CD4-positive, alpha-beta T cell treated with Interferon alpha-2 for 1 hour (primary cell): Measurements from ENCODE around the gene NUDT9.
"Not testable (repeated sequence)": the region's sequence is repeated elsewhere in the genome, so short reads cannot be mapped to it uniquely, and the experiment has no call there.

Source experiments
- DNase-seq, 2 donors: peaks; one replicate each; pipeline ENCODE4 v3.0.0-alpha.2; 2020 to 2022

NUDT9 gene, protein sequence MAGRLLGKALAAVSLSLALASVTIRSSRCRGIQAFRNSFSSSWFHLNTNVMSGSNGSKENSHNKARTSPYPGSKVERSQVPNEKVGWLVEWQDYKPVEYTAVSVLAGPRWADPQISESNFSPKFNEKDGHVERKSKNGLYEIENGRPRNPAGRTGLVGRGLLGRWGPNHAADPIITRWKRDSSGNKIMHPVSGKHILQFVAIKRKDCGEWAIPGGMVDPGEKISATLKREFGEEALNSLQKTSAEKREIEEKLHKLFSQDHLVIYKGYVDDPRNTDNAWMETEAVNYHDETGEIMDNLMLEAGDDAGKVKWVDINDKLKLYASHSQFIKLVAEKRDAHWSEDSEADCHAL

DNA sequence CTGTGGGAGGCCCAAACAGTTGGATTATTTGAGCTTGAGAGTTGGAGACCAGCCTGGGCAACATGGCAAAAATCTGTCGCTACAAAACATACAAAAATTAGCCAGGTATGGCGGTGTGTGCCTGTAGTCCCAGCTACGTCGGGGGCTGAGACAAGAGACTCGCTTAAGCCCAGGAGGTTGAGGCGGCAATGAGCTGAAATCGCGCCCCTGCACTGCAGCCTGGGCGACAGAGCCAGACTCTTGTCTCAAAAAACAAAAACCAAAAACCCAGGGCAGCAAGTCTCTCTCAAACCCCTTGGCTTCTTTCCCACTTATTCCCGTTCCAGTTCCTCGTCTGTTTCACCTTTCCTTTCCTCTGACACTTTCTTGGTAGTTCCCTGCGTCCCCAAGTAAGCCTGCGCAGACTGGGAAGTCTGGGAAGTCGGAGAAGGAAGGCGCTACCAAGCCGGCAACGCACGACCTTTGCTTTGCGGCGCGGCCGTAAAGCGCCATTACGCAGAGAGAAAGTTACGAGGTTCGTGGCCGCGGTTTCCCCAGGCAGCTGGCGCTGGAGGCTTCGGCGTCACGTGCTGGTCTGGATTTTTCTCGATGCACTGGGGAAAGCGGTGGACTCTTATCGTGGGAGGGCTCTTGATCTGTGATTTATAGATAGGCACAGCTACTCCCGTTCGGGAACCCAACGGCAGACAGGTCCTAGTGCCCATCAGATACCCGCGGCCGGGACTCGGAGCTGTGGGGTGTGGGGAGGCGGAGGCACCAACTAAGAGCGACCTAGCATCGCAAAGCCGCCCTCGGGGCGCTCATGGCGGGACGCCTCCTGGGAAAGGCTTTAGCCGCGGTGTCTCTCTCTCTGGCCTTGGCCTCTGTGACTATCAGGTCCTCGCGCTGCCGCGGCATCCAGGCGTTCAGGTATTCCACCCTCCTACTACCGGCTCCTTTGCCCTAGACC, at the start of gene NUDT9:
TSS of gene NUDT9 (plus strand) at position 470 of the 949 bp plus-strand sequence. CDS start at position 803, 333 bp downstream.
- peak; percentile 83 to 90 for DNase-seq

DNA sequence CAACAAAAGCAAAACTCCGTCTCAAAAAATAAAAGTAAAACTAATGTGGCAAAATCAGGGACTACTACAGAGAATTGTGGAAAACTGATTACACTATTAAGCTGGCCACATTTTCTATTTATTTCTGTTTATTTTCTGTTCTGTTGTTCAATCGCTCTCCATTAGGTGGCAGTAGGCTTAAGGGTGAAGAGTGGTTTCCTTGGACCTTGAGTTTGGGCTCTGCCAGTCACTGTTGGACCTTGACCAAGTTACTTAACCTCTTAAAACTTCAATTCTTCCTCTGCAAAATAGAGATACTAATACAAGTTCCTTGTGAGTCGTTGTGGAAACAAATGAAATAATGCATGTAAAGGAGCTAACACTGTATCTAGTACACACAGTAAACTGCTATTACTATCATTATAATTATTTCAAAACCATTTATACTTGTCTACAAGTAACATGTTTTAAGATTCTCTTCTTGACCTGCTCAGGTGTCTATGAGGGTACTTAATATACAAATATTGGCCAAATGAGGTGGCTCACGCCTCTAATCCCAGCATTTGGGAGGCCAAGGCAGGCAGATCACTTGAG, 46.6 kb upstream of the NUDT9 start:
- DNase-seq: peak in 1 of 2 donors; percentile 57

DNA sequence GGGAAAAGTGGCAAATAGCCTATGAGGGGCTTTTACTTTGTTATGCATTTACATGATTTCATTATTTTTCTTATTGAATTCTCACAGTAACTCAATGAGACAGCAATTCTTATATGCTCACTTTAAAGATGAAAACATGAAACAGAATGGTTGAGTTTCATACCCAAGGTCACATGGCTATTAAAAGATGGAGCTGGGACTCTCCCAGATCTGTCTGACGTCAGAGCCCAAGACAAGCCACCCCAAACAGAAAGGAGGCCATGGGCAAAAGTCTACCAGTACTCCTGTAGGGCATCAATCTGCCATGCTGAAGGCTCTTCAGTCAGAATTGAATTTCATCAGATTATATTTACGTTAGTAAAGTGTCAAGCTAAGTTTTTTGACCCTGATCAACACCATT, 44.6 kb upstream of the NUDT9 start:
- no peak for DNase-seq

DNA sequence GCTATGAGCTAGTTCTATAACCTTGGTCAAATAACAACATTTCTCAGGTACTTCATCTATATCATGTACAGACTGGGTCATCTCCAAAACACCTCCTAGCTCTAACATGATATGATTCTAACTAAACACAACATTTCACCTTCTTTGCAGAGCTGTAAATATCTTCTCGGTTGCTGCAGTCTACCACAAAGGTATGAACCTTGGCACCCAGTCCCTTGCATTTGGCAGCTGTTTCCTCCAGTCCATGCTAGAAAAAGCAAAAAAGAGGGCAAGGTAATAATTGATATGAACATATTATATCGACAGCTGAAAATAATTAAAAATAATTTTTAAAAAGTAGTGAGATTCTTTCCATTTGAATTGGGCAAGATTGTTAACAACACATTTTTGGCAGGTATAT, 40.3 kb upstream of the NUDT9 start:
- no peak for DNase-seq

DNA sequence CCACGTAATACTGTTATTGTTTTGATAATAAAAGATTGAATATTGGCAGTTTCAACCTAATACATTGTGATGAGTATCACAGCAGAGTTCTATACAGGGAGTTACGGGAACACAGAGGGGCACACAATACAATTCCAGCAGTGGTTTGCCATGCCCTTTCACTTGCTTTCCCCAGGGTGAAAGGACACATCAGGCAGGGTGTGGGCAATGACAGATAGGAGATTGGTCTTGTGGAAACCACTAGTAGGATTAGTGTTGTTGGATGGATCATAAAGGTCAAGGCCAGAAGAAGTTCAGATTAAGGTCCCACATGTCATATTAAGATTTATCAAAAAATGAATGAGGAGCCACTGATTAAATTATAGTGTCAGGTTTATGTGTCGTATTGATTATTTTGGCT, 39.4 kb upstream of the NUDT9 start:
- DNase-seq: no peak

DNA sequence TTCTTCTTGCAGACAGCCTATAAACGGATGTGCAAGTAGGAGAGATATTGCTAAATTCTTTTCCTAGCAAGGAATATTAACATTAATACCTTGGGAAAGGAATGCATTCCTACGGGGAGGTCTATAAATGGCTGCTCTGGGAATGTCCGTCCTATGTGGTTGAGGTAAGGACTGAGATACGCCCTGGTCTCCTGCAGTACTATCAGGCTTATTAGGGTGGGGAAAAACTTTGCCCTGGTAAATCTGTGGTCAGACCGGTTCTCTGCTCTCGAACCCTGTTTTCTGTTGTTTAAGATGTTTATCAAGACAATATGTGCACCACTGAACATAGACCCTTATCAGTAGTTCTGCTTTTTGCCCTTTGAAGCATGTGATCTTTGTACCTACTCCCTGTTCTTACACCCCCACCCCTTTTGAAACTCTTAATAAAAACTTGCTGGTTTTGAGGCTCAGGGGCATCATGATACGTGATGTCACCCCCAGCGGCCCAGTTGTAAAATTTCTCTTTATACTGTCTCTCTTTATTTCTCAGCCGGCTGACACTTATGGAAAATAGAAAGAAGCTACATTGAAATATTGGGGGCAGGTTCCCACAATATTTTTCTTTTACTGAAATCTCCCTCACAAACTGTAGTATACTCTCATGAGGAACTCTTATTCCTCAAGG, 37.8 kb upstream of the NUDT9 start:
- not testable (repeated sequence) for DNase-seq

DNA sequence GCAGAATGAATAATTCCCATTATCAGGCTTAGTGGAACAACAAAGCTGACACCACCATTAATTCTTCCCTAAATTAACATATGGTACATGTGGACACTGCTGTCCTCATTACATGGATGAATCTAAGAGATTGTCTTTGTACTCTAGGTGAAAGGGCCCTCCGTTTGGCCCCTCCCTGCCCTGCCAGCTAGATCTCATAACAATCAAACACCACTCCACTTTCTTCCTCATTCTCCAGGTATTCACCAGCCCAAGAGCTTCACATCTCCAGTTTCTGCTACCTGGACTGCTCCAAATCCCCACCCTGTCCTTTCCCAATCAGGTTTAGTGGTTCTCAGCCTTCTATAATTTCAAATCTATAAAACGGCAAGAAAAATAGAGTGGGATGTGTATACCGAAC, 35.1 kb upstream of the NUDT9 start:
- no peak for DNase-seq

DNA sequence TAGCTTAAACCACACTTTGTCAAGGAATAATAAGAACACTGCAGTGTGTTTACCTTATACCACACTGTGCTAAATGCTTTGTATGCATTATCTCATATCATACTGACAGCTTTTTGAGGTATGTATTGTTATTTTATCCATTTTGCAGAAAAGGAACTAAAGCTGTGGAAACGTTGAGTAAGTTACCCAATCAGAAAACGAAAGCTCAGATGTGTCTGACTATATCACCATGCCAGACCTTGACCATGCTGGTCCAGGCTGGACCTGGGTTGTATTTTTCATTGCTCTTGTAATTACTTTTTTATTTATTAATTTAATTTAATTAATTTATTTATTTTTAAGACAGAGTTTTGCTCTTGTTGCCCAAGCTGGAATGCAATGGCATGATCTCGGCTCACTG, 33.5 kb upstream of the NUDT9 start:
- DNase-seq: no peak

DNA sequence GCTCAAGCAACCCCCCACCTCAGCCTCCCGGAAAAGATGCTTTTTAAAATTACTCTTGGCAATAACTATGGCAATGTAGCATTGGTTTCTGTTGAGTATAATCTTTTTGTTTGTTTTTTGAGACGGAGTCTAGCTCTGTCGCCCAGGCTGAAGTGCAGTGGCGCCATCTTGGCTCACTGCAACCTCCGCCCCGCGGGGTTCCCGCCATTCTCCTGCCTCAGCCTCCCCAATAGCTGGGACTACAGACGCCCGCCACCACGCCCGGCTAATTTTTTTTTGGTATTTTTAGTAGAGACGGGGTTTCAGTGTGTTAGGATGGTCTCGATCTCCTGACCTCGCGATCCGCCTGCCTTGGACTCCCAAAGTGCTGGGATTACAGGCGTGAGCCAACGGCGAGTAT, 32.3 kb upstream of the NUDT9 start:
- not testable (repeated sequence) for DNase-seq

DNA sequence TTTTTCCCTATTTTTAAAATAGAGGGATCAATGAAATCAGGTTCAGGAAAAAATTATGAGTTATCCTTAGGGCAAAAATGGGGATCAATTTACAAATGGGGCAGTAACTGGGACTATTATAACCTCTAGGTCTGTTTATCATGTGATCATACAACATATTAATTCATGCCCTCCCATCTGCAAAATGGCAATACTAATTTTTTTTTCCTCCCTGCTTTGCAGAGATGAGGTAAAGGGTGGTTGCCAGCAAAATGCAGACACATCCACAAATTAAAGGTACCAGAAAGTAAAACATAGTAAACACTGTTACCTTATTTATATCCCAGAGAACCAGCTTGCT, 31.9 kb upstream of the NUDT9 start:
- DNase-seq: no peak

DNA sequence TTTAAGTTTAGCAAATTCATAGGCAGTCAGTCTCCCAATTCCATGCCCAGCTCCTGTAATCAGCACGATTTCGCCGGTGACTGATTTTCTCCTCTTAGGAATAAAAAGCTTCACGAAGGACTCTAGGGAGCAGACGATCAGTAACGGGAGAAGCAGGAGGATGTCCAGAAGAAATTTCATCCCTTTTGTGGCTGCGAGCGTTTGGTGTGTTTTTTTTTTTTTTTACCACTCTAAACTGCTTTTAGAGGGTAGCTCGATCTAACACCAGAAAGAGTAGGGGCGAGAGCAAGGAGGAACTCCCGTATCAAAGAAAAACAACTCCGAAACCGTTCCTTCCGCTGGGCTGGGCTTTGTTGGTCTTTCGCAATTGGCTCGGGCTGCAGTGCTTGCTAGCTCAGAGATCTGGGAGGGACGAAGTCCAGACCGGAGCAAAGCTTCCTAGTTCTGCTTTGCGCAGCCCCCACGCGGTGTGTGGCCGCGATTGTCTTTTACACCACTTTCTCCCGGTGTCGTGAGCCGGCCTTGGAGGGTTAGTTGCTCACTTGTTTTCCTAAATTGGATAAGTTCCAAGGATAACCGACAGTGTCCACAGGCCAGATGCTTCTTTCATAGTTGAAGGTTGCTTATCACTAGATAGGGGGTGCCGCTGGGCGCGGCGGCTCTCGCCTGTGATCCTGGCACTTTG, 31.3 kb upstream of the NUDT9 start, which contains the start of gene HSD17B11:
TSS of gene HSD17B11 (minus strand) at position 298 of the 685 bp plus-strand sequence. CDS start at position 180, 118 bp downstream.
- peak; percentile 83 to 88 for DNase-seq

DNA sequence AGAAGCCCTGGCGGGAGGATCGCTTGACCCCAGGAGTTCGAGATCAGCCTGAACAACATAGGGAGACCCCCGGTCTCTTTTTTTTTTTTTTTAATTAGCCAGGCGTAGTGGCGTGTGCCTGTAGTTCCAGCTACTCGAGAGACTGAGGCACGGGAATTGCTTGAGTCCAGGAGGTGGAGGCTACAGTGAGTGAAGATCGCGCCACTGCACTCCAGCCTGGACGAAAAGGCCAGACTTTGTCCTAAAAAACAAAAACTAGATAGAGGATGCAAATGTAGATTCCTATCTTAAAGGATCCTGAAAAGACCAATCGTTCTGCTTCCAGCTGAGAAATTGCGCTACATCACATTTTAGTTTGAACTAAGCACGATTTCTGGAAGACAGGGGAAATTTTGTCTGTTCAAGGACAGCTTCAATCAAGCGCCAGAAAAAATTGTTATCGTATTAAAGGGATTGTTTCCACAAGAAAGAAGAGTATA, 30.8 kb upstream of the NUDT9 start:
- no peak for DNase-seq

DNA sequence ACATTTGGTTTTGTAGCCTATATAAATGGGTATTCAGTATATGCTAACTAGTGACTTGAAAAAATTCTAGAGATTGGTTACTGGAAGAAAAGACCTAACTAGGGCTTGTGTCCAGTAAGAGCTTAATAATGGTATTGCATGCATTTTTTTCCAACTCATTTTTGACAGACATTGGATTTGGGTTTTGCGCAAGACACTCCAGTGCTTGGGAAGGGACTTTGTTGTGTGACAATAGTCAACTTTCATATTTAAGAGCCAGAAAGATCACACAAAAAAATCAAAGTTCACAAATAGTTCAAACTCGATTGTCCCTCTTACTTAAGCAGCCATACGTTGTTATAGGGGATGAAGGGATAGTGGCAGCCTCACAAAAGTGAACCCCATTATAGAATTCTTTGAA, 30.2 kb upstream of the NUDT9 start:
- no peak for DNase-seq

DNA sequence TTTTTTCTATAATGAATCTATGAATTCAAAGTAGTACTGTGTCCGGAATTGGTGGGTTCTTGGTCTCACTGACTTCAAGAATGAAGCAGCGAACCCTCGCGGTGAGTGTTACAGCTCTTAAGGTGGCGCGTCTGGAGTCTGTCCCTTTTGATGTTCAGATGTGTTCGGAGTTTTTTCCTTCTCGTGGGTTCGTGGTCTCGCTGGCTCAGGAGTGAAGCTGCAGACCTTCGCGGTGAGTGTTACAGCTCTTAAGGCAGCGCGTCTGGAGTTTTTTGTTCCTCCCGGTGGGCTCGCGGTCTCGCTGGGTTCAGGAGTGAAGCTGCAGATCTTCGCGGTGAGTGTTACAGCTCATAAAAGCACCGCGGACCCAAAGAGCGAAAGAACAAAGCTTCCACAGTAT, 27.3 kb upstream of the NUDT9 start:
- DNase-seq: not testable (repeated sequence)

DNA sequence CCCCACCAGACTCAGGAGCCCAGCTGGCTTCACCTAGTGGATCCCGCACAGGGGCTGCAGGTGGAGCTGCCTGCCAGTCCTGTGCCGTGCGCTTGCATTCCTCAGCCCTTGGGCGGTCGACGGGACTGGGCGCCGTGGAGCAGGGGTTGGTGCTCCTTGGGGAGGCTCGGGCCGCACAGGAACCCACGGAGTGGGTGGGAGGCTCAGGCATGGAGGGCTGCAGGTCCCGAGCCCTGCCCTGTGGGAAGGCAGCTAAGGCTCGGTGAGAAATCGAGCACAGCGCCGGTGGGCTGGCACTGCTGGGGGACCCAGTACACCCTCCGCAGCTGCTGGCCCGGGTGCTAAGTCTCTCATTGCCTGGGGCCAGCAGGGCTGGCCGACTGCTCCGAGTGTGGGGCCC, 26.5 kb upstream of the NUDT9 start:
- DNase-seq: not testable (repeated sequence)

DNA sequence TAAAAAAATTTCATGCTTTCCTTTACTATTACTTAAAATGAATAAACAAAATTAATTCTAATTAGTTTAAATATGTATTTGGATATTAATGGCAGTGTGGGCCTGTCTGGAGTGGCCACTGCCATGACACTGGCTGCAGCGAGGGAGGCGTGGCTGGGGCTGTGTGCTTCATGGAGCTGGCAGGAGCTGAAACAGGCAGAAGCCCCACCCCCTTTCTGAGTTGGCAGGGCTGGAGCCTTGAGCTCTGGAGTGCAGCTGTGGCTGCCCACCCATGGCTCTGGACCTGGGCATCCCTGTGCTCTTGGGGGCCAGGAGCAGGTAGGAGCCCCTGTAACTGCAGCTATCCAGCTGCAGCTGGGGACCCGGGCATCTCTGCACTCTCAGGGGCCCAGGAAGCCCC, 23.2 kb upstream of the NUDT9 start:
- DNase-seq: no peak

DNA sequence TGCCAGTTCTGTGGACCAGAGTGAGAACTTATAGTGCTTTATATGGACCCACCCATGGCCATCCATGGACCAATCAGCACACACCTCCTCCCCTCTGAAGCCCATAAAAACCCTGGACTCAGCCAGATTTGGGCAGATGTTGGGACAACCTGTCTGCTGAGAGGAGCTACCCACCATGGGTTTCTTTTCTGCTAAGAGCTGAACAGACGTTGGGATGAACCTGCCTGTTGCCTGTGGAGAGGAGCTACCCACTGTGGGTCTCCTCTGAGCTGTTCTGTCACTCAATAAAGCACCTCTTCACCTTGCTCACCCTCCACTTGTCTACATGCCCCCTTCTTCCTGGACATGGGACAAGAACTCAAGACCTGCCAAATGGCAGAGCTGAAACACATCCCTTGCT, 22.4 kb upstream of the NUDT9 start:
- no peak for DNase-seq

DNA sequence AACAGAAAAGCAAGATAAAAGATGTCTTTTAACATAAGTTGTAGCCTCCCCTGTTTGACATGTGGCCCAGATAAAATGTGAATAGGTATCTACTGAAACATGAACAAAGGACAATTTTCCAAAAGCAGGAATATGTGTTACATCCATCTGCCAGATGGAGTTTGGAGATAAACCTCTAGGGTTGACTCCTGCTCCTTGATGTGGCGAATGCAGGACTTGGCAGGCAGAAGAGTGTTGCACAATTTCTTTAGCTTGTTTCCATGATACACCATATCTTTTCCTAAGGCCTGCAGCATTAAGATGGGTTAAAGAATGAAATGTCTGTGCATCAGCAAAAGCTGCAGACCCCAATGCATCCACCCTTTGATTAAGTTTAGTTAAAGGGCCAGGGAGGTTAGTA, 18.6 kb upstream of the NUDT9 start:
- DNase-seq: not testable (repeated sequence)

DNA sequence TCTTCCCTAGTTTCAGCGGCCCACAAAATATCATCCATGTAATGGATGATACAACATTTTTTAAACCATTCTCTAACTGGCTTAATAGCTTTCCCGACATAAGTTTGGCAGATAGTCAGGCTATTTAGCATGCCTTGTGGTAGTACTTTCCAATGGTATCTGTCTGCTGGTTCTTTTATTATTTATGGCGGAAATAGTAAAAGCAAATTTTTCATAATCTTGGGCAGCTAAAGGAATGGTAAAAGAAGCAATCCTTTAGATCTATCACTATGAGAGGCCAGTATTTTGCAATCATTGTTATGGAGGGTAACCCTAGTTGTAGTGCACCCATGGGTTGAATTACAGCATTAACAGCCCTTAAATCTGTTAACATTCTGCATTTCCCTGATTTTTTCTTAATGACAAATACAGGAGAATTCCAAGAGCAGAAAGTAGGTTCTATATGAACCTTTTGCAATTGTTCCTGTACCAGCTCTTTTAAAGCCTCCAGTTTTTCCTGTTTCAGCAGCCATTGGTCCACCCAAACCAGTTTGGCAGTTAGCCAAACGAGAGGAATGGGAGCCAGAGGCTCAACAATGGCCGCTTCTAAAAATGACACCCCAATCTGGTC, 17.1 kb upstream of the NUDT9 start:
- DNase-seq: no peak

DNA sequence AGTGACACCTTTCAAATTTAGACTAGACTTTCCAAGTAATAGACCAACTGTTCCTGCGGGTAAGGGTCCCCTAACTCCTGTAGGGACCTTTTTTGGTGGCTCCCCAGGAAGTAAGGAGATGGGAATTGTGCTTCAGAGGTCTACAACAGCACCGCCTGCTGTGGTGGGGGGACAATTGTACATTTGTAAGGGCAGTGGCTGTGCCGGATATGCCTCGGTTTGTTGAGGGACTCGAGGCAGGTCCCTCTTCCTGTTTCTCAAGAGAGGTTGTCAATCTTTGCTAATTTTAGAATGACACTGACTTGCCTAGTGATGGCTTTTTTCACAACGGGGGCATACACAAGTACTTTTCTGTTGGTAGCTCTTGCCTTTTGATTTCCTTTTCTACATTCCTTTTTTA, 15.9 kb upstream of the NUDT9 start:
- no peak for DNase-seq

DNA sequence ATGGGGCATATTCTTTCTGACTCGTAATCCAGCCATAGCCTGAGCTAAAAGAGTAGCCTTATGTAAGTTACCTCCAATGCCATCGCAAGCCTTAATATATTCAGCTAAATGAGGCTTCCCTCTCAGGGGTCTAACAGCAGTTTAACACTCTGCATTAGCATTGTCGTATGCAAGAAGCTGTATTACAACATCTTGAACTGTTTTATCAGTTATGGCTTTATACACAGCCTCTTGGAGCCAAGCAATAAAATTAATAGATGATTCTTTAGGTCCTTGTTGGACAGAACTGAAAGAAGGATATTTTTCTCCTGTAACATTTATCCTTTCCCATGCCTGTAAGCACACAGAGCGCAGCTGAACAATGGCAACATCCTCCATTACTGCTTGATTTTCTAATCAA, 15.5 kb upstream of the NUDT9 start:
- not testable (repeated sequence) for DNase-seq

DNA sequence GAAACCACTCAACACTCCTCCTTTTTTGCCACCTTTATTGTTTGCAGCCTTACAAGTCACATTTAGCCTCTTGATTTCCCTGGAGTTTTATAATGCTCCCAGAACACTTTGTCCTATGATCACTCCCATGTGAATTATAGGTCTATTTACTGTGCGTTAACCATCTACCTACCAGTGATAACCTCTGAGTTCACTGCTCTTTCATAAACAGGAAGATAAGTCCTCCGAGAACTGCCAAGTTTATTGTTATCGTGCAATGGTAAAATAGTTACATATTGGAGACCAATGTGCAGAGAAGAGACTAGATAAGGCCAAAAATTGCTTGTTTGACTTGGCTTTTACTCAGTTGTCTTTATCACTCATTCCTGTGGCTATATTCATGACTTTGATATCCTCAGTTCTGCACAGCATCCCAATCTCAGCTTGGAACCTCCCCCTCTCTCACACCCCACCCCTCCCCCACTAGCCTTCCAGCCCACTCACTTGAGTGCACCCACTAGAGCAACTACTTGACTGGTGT, 12.9 kb upstream of the NUDT9 start:
- no peak for DNase-seq
